HG02610 (cell line): ENCODE measurements around the gene DAPK1.

Experiments
- ATAC-seq: cut with Tn5 transposase; IDR thresholded peaks from one replicate; pipeline ENCODE4 v1.9.1; 2021; ENCODE audit warnings: mild to moderate bottlenecking, moderate library complexity; ENCODE audit not compliant: unreplicated experiment

The DAPK1 gene

GRCh38 chr9:87497604-87498045 lies at the start of gene DAPK1:
DAPK1 (plus strand) TSS chr9:87497867; CDS start chr9:87499078, 1,211 bp downstream.
- ATAC-seq = peak; percentile 46

- ATAC-seq = no peak
Observed at GRCh38 chr9:87451149-87451548, 46.5 kb upstream of the DAPK1 start.

GRCh38 chr9:87455407-87455806 lies 42.3 kb upstream of the DAPK1 start:
- ATAC-seq = no peak

- no peak for ATAC-seq
Observed at GRCh38 chr9:87461256-87461655, 36.4 kb upstream of the DAPK1 start.

GRCh38 chr9:87464110-87464991 lies 33.3 kb upstream of the DAPK1 start:
- ATAC-seq = peak; percentile 75

- no peak for ATAC-seq
Observed at GRCh38 chr9:87464992-87465378, 32.7 kb upstream of the DAPK1 start.

GRCh38 chr9:87465816-87466215 lies 31.9 kb upstream of the DAPK1 start:
- no peak for ATAC-seq

GRCh38 chr9:87467187-87467586 lies 30.5 kb upstream of the DAPK1 start:
- ATAC-seq = no peak

- no peak for ATAC-seq
Observed at GRCh38 chr9:87469793-87470465, 27.7 kb upstream of the DAPK1 start.

GRCh38 chr9:87471746-87472145 lies 25.9 kb upstream of the DAPK1 start:
- no peak for ATAC-seq

GRCh38 chr9:87475463-87475862 lies 22.2 kb upstream of the DAPK1 start:
- no peak for ATAC-seq

GRCh38 chr9:87478226-87478992 lies 19.3 kb upstream of the DAPK1 start:
- ATAC-seq = no peak

- peak; percentile 78 for ATAC-seq
Observed at GRCh38 chr9:87479801-87480201, 17.9 kb upstream of the DAPK1 start.

GRCh38 chr9:87481890-87482855 lies 15.5 kb upstream of the DAPK1 start:
- ATAC-seq = no peak

- ATAC-seq = no peak
Observed at GRCh38 chr9:87490225-87490624, 7.4 kb upstream of the DAPK1 start.

GRCh38 chr9:87490907-87491306 lies 6.8 kb upstream of the DAPK1 start:
- ATAC-seq = no peak

- ATAC-seq = no peak
Observed at GRCh38 chr9:87491523-87491922, 6.1 kb upstream of the DAPK1 start.

- no peak for ATAC-seq
Observed at GRCh38 chr9:87492642-87493041, 5.0 kb upstream of the DAPK1 start.

GRCh38 chr9:87494970-87495471 lies 2.6 kb upstream of the DAPK1 start:
- no peak for ATAC-seq

GRCh38 chr9:87497080-87497603 lies 525 bp upstream of the DAPK1 start:
- no peak for ATAC-seq
